Stimulated activated CD8-positive, alpha-beta memory T cell treated with anti-CD3 and anti-CD28 coated beads, Interleukin-4, amount 100 ng/mL, for 48 hours (primary cell): Measurements from ENCODE around the gene IGSF9B.

Experiments used
- DNase-seq: peaks from one replicate; pipeline ENCODE4 v3.0.0-alpha.2; 2020

IGSF9B gene

GRCh38 chr11:133982876-133983275, 26.1 kb upstream of the IGSF9B start:
- no peak for DNase-seq

GRCh38 chr11:133982151-133982550, 25.4 kb upstream of the IGSF9B start:
- DNase-seq, result no peak

- no peak for DNase-seq
Observed at GRCh38 chr11:133981156-133981555, 24.4 kb upstream of the IGSF9B start.

DNA sequence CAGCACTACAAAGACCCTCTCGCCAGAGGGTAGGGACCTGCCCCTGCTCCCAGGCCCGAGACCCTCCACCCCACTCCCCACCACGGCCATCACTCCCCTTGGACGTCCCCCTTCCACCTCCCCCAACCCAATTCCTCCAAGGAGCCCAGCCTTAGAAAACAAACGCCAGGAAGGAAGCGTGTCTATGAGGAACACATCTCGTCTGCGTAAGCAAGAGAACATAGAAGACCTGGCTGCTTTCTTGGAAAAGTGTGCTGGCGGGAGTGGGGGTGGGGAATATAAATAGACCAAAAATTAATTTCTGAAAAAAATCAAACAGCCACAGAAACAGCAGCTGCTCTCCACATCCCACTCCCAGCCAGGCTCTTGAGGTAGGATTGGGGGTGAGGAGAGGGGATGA, 23.9 kb upstream of the IGSF9B start:
- DNase-seq, result no peak

GRCh38 chr11:133978794-133979193, 22.0 kb upstream of the IGSF9B start:
- no peak for DNase-seq

DNA sequence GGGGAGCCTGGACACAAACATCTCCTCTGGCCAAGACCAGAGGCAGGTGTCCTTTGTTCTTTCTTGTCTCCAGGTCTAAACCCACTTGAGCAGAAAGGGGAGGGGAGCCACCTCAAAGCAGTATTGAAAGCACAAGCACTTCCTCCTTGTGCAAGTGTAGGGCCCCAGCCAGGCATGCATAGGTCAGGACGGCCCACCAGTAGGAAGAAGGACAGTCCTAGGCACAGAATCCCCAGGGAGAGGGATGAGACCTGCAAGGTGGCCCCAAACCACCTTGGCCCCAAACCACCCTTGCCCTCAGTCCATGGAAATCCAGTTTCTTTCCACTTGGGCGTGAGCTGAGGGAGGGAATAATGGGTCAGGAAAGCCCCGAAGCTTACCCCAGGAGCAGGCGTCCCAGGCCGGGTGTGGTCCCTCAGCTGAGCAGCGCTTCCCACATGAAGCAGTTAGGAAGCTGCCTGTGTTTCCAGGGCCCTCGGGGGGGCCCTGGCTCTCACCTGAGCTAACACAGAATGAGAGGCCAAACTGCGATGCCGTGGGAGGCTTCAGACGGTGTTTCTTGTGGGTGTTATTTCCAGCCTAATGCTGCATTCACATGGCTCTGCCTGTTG, 20.4 kb upstream of the IGSF9B start:
- DNase-seq, result no peak

- no peak for DNase-seq
Observed at GRCh38 chr11:133975488-133975849, 18.7 kb upstream of the IGSF9B start.

DNA sequence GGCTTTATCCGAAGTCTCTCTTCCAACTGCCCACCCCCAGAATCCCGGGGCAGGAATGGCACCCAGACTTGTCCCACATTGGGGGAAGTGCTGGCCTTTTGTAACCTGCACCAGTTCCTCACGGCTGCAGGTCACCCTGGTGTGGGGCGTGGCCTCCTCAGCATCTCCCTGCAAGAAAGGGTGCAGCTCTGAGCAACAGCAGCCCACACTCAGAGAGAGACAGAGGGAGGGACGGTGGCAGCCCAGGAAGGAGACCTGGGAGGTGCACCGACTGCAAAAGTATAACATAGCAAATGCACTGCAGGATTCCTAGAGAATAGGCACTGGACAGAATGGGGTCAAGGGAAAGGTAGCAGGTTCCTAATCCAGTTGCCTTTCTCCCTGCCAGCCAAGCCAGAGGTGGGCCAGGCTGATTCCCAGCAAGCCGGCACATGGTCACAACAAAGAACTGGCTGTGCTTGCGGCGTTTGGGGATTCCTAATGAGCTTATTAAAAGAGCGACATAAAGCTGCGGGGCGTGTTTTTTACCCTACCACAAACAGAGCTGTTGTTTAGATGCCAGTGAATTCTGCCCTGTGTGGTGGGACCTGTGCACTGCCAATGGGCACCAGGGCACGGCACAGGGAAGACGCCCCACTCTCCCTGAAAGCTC, 18.2 kb upstream of the IGSF9B start:
- DNase-seq, result no peak

DNA sequence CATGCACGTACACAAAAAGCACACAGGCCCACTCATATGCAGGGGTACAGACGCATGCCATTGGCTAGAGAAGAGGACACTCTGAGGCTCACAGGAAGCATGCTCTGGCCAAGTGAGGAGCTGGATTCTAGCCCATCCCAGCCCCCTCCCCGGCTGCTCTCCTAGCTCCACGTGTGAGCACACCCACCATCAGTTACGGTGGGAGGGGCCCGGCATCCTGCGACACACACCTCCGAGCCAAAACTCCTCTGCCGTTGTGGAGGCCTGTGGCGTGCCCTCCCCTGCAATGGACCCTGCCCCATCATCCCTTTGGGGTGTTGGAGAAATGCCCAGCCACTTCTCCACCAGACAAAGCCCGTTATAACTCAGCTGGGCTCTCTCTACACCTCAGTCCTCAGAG, 15.1 kb upstream of the IGSF9B start:
- DNase-seq, result no peak

DNA sequence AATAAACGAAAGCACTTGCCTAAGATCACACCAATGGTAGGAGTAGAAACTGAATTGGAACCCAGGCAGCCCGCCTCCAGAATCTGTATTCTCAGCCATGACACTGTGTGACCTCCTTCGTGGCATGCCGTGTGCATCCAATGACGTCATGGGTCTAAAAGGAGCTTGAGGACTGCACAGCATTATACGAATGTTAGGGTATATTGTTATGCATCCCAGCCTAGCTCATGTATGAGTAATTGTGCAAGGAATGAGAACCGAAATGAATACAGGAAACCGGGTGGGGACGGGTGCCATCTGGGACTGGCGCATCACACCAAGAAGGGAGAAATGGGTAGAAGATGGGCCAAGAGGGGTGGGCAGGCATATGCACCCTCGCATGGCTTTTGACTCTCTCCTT, 12.3 kb upstream of the IGSF9B start:
- no peak for DNase-seq

DNA sequence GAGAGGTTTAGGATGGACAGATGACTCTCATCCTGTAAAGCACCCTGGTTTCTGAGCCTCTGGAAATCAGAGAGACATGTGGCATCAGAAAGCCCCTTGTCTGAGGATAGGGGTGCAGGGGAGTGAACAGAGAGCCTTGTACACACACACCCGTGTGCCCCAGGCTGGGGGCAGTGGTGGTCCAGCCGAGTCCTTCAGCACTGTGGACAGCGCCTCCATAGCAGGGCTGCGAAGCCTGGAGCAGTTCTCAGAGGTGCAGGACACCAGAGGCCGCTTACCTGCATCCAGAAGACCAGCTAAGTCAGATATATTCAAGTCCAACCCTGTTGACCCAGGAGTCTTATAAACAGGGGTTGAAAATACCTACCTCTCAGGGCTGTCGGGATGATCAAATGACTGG, 11.5 kb upstream of the IGSF9B start:
- no peak for DNase-seq

GRCh38 chr11:133967599-133968238, 11.0 kb upstream of the IGSF9B start:
- DNase-seq, result no peak

- peak; percentile 86 for DNase-seq
Observed at GRCh38 chr11:133966921-133967598, 10.3 kb upstream of the IGSF9B start.

GRCh38 chr11:133966172-133966651, 9.4 kb upstream of the IGSF9B start:
- DNase-seq, result no peak

DNA sequence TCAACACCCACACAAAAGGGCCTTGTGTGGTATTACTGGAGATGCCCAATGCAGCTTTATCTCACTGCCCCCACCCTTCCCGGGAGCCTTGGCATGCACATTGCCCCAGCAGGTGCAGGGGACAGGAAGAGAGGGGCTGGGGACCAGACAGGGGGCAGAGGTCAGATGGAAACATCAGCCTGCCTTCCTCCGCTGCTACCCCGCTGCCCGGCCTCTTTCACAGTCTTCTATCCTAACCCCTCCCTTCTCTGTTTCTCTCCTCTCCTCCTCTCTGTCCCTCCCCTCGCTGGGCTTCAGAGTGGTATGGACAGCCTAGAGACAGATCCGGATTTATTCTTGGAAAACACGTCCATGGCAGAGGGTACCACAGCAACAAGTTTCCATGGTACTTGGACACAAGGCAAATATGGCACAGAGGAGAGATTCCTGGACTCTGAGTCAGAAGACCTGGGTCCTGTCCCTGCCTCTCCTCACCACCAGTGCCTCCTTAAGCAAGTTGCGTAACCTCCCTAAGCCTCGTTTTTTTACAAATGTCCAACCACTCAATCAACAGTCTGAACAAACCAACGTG, 8.3 kb upstream of the IGSF9B start:
- DNase-seq, result no peak

- no peak for DNase-seq
Observed at GRCh38 chr11:133964356-133964755, 7.6 kb upstream of the IGSF9B start.

GRCh38 chr11:133961890-133962289, 5.1 kb upstream of the IGSF9B start:
- no peak for DNase-seq

GRCh38 chr11:133957900-133958299, 1.1 kb upstream of the IGSF9B start:
- DNase-seq, result no peak

DNA sequence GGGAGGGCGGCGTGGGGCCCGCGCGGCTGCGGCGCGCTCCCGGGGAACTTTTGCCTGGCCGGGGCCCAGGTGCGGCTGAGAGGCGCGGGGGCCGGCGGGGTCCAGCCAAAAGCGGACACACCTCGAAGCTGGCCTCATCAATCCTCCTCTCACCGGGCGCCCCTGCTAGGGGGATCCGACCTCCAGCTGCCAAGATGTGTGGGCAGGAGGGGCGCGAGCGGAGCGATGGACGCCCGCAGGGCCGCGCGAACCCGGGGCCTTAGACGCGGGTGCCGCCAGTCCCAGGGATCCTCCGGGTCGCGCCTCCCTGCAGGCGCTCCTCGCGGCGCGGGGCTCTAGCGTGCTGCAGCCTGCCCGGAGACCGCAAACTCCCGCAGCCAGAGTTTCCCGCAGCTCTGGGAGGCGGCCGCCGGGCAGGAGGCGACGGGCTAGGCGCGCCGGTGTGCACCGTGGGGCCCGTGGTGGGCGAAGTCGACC, 785 bp downstream of the IGSF9B start:
- DNase-seq, result no peak

- DNase-seq, result peak; percentile 63
Observed at GRCh38 chr11:133955081-133955891, 1.5 kb downstream of the IGSF9B start.

GRCh38 chr11:133953999-133954398, 2.8 kb downstream of the IGSF9B start:
- no peak for DNase-seq

DNA sequence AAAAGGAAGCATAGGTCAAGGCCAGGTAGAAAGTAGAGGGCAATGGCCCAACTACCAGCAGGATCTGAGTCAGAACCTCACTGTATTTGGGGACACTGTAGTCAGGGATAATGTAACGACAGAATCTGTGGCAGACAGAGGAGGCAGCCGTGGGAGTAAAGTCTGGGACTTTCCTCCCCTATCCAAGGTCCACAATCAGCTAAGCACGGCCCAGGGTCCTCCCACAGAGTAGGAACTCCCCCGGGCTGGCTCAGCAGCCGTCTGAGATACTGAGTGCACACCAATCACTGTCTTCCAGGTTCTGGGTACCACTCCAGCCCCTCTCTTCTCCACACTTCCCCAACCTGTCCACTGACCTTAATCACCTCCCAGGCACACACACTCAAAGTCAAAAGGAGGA, 3.2 kb downstream of the IGSF9B start:
- DNase-seq, result no peak
